Astrocyte of the spinal cord (primary cell): ENCODE results near the gene ZNF487.

ENCODE experiments used
- DNase-seq: peaks from one replicate; pipeline ENCODE4 v3.0.0; 2011; ENCODE audit warnings: low read depth, low spot score
- H3K4me3 ChIP-seq: 2 replicates; pipeline ENCODE4 v1.5.1; 2011; ENCODE audit warnings: low read depth, mild to moderate bottlenecking, low read length, moderate library complexity
- CTCF ChIP-seq: IDR thresholded peaks from 2 replicates; pipeline ENCODE4 v1.5.1; 2012; ENCODE audit warnings: low read depth, mild to moderate bottlenecking, low read length, inconsistent platforms
- in situ Hi-C: cut with HindIII; loops from 2 replicates; pipeline ENCODE4 v1.10.0; 2017; ENCODE audit warnings: low sequenced_read_pairs

The ZNF487 gene

GRCh38 chr10:43471146-43471545 is 34.2 kb downstream of the ZNF487 start:
- no peak for DNase-seq
- TF ChIP-seq CTCF, result no peak
- in situ Hi-C loops, result no loop called here
- H3K4me3 ChIP-seq, result no peak overlapping the region

GRCh38 chr10:43471935-43472720 is 35.2 kb downstream of the ZNF487 start:
- H3K4me3 ChIP-seq, result no peak overlapping the region
- no peak for DNase-seq
- in situ Hi-C loops, result no loop called here
- no peak for TF ChIP-seq CTCF

GRCh38 chr10:43479275-43479674 is 42.4 kb downstream of the ZNF487 start:
- H3K4me3 ChIP-seq, result no peak overlapping the region
- TF ChIP-seq CTCF, result no peak
- in situ Hi-C loops, result no loop called here
- DNase-seq, result peak; percentile 38

DNA sequence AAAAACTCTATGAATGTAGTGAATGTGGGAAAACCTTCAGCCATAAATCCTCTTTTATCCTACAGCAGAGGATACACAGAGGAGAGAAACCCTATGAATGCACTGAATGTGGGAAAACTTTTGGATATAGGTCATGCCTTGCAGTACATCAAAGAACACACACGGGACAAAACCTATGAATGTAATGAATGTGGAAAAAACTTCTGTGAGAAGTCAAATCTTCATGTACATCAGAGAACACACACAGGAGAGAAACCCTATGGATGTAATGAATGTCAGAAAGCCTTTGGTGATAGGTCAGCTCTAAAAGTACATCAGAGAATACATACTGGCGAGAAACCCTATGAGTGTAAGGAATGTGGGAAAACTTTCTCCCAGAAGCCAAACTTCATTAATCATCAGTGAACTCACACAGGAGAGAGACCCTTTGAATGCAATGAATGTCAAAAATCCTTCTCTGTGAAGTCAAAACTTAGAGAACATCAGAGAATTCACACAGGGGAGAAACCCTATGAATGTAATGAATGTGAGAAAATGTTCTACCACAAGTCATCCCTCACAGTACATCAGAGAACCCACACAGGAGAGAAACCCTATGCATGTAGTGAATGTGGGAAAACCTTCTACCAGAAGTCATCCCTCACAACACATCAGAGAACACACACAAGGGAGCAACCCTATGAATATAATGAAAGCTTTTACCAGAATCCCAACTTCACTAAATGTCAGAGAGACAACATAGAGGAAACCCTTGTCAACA is 45.6 kb downstream of the ZNF487 start:
- no peak for TF ChIP-seq CTCF
- no peak for DNase-seq
- no peak overlapping the region for H3K4me3 ChIP-seq
- in situ Hi-C loops, result no loop called here

DNA sequence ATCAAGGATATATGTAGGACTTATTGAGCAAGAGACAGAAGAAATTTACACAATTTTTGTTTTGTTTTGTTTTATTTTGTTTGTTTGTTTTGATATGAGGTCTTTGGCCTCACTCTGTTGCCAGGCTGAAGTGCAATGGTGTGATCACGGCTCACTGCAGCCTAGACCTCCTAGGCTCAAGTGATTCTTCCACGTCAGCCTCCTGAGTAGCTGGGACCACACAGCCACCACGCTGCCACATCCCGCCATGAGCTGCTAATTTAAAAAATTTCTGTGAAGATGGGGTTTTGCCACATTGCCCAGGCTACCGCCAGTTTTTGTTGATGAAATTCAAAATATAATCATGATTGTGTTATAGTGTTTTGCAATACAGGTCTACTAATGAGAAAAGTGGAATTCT is 54.9 kb downstream of the ZNF487 start:
- TF ChIP-seq CTCF, result no peak
- no peak overlapping the region for H3K4me3 ChIP-seq
- no peak for DNase-seq
- in situ Hi-C loops, result no loop called here

GRCh38 chr10:43502931-43503330 is 66.0 kb downstream of the ZNF487 start:
- TF ChIP-seq CTCF, result no peak
- in situ Hi-C loops, result no loop called here
- no peak for DNase-seq
- H3K4me3 ChIP-seq, result no peak overlapping the region
